ENCODE results near the gene ACTN4.

Gene ACTN4

GRCh38 chr19:38723990-38724854 lies 76.8 kb downstream of the ACTN4 start:
- no peak for DNase-seq (ENCODE audit: low read depth, low spot score)

- DNase-seq (ENCODE audit: low read depth, low spot score): no peak
These were observed 78.2 kb downstream of the ACTN4 start for GRCh38 chr19:38725469-38726283.

GRCh38 chr19:38726284-38726673 lies 78.8 kb downstream of the ACTN4 start:
- no peak for DNase-seq (ENCODE audit: low read depth, low spot score)

GRCh38 chr19:38726761-38727301 lies 79.4 kb downstream of the ACTN4 start:
- no peak for DNase-seq (ENCODE audit: low read depth, low spot score)

GRCh38 chr19:38727306-38727867 lies 79.9 kb downstream of the ACTN4 start:
- no peak for DNase-seq (ENCODE audit: low read depth, low spot score)

DNA sequence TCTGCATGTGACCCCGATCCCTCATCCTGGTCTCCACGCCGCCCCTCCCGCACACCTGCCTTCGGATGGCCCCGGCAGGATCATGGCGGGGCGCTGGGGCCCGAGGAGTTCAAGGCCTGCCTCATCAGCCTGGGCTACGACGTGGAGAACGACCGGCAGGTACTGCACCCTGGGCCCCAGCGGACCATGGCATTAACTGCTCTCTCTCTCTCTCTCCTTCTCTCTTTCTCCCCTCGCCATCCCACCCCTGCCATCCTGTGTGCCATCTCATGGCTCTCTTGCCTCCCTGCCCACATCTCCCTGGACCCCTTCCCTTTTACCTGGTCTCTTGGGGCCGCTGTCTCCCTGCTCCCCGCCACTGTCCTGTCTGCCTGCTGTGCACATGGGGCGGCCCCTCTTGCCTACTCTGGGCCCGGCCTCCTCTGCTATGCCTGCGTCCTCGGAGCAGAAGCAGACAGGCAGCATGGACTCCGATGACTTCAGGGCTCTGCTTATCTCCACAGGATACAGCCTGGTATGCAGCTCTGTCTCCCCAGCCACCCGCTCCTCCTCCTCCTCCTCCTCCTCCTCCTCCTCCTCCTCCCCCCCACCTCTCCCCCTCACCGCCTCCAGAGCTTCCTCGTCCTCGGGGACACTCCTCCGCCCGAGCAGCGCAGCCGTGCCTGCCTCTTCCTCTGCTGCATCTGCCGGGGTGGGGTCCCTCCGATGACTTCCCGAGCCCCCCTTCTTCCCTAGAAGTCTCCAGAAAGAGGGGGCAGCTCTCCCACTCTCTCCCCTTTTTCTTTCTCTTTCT lies 80.6 kb downstream of the ACTN4 start:
- DNase-seq (ENCODE audit: low read depth, low spot score): no peak

DNA sequence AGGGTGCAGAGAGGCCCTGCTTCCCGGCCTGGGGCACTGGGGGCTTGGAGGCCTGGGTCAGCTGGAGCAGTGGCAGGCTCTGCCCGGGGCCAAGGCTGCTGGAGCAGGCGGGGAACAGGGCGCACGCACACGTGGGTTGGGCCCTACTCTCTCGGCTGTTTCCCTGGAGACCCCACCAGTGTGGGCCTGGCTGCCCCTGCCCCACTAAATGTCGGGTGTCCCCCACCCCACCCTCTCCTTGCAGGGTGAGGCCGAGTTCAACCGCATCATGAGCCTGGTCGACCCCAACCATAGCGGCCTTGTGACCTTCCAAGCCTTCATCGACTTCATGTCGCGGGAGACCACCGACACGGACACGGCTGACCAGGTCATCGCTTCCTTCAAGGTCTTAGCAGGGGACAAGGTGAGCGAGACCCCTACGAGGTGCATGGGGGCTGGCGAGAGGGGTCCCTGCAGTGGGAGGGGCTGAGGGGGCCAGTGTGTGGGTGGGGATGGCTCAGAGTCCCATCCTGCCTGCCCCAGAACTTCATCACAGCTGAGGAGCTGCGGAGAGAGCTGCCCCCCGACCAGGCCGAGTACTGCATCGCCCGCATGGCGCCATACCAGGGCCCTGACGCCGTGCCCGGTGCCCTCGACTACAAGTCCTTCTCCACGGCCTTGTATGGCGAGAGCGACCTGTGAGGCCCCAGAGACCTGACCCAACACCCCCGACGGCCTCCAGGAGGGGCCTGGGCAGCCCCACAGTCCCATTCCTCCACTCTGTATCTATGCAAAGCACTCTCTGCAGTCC lies 81.5 kb downstream of the ACTN4 start:
- no peak for DNase-seq (ENCODE audit: low read depth, low spot score)

DNA sequence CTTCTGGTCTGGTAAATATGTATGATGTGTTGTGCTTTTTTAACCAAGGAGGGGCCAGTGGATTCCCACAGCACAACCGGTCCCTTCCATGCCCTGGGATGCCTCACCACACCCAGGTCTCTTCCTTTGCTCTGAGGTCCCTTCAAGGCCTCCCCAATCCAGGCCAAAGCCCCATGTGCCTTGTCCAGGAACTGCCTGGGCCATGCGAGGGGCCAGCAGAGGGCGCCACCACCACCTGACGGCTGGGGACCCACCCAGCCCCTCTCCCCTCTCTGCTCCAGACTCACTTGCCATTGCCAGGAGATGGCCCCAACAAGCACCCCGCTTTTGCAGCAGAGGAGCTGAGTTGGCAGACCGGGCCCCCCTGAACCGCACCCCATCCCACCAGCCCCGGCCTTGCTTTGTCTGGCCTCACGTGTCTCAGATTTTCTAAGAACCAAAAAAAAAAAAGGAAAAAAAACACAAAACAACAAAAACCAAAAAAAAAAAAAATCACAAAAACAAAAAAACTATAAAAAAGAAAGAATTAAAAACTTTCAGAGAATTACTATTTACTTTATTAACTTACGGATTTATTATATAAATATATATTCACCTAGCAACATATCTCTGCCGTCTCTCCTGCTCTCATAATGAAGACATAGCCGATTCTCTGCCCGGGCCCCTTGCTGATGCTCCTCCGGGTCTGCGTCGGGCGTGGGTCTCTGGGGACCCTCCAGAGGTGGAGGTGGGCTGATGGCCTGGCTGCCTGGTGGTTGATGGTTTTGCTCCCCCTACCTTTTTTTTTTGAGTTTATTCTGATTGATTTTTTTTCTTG lies 82.4 kb downstream of the ACTN4 start:
- DNase-seq (ENCODE audit: low read depth, low spot score): peak; percentile 59

GRCh38 chr19:38730470-38730730 lies 83.0 kb downstream of the ACTN4 start:
- no peak for DNase-seq (ENCODE audit: low read depth, low spot score)

- no peak for DNase-seq (ENCODE audit: low read depth, low spot score)
These were observed 83.5 kb downstream of the ACTN4 start for GRCh38 chr19:38730731-38731589.

DNA sequence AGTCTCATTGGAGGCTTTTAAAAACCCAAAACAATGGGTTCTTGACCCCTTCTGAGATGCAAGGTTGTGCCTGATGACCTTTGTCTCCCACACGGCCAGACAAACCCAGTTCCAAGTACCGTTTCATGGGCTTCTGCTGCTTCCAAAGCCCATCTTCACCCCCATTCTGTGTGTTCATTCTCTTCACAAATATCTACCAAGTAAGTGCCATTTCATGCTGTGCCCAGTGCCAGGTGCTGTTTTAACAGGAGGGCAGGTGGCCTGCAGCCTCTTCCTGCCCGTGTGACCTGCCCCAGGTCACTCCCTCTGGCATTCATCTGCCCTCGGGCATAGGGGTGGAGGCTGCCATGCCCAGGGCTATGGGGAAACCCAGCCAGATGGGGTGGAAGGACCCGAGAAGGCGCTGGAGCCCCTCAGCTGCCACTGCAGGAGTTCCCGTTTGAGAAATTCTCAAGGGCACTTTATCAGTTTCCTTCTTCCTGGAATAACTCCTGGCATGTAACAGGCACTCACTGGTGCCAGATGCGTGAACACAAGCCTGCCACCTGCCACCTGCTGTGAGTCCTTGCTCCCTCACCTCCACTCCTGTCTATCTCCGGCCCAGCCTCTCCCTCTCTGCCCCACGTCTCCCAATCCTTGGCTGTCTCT lies 84.3 kb downstream of the ACTN4 start:
- DNase-seq (ENCODE audit: low read depth, low spot score): no peak

GRCh38 chr19:38733241-38733492 lies 85.7 kb downstream of the ACTN4 start:
- DNase-seq (ENCODE audit: low read depth, low spot score): no peak

- no peak for DNase-seq (ENCODE audit: low read depth, low spot score)
These were observed 86.2 kb downstream of the ACTN4 start for GRCh38 chr19:38733493-38734175.

DNA sequence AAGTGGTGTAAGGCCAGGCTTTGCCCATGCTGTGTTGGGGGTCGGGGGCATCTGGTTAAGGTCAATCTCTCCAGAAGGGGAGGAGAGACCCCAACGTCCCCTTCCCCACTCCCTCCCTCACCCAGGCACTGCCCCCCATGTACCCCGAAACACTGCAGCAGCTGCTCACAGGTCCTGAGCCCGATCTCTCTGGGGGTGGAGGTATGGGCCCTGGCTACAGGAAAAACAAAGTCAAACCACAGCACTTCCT lies 86.7 kb downstream of the ACTN4 start:
- DNase-seq (ENCODE audit: low read depth, low spot score): no peak

GRCh38 chr19:38734426-38735256 lies 87.2 kb downstream of the ACTN4 start:
- DNase-seq (ENCODE audit: low read depth, low spot score): no peak

GRCh38 chr19:38735257-38735686 lies 87.8 kb downstream of the ACTN4 start:
- DNase-seq (ENCODE audit: low read depth, low spot score): no peak

DNA sequence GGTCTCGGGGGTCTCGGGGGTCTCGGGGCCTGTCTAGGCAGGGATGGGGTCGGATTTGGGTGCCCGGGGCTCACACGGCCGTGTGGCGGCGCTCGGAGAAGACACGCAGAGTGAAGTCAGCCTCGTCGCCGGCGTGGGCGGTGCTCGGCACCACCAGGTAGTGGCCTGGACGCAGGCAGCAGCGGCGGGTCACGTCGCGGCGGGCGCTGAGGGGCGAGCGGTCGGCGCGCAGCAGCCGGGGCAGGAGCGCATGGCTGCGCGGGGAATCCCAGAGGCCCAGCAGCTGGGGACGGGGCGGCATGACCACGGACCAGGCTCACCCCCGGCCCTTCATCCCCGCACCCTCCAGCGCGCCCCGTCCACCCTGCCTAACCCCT lies 88.6 kb downstream of the ACTN4 start:
- no peak for DNase-seq (ENCODE audit: low read depth, low spot score)
